Measurements from ENCODE around the gene SGCA. TPM values are rescaled to one million over a fixed set of nuclear protein-coding genes. Genes with fewer than 3 reads are reported as not detected.

Gene SGCA
- total and polyA plus RNA-seq, 9 of the 15 experiments (the other 6 are each of a cell fraction or from before 2014, with no cell fraction given) = not detected

DNA sequence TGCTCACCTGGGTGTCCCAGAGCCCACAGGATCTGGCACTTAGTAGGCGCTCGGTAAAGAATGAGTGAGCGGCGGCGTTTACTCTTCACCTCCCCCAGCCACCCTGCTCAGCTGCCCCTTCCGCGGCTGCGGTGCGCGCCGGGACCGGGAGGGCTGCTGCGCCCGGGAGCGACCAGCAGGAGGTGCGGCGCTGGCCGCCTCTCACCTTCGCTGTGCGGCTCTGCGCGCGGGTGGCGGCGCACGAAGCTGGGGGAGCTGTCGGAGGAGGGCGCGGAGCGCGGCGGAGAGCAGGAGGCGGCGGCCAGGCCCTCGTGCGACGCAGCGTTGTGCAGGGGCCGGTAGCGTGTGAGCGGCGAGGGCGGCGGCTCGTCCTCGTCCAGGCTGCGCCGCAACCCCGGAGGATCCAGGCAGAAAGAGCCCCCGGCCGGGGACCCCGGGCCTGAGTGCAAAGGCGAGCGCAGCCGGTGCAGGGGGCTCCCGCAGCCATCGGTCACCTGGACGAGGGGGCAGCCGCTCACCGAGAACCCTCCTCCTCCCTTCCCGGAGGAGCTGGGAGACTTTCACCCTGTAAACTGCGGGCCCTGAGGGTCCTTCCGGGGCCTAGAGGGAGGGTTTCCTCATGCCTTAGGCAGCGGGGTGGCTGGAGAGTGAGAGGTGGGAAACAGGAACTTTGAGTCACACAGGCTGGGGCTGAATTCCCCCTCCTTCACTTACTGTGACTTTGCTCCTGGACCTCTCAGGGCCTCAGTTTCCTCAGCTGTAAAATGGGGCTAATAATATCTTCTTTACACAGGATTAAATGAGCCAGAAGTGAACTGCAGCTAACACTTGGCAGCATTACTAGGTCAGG lies 48.4 kb upstream of the SGCA start (continued):
- TF ChIP-seq, protein P1, sequence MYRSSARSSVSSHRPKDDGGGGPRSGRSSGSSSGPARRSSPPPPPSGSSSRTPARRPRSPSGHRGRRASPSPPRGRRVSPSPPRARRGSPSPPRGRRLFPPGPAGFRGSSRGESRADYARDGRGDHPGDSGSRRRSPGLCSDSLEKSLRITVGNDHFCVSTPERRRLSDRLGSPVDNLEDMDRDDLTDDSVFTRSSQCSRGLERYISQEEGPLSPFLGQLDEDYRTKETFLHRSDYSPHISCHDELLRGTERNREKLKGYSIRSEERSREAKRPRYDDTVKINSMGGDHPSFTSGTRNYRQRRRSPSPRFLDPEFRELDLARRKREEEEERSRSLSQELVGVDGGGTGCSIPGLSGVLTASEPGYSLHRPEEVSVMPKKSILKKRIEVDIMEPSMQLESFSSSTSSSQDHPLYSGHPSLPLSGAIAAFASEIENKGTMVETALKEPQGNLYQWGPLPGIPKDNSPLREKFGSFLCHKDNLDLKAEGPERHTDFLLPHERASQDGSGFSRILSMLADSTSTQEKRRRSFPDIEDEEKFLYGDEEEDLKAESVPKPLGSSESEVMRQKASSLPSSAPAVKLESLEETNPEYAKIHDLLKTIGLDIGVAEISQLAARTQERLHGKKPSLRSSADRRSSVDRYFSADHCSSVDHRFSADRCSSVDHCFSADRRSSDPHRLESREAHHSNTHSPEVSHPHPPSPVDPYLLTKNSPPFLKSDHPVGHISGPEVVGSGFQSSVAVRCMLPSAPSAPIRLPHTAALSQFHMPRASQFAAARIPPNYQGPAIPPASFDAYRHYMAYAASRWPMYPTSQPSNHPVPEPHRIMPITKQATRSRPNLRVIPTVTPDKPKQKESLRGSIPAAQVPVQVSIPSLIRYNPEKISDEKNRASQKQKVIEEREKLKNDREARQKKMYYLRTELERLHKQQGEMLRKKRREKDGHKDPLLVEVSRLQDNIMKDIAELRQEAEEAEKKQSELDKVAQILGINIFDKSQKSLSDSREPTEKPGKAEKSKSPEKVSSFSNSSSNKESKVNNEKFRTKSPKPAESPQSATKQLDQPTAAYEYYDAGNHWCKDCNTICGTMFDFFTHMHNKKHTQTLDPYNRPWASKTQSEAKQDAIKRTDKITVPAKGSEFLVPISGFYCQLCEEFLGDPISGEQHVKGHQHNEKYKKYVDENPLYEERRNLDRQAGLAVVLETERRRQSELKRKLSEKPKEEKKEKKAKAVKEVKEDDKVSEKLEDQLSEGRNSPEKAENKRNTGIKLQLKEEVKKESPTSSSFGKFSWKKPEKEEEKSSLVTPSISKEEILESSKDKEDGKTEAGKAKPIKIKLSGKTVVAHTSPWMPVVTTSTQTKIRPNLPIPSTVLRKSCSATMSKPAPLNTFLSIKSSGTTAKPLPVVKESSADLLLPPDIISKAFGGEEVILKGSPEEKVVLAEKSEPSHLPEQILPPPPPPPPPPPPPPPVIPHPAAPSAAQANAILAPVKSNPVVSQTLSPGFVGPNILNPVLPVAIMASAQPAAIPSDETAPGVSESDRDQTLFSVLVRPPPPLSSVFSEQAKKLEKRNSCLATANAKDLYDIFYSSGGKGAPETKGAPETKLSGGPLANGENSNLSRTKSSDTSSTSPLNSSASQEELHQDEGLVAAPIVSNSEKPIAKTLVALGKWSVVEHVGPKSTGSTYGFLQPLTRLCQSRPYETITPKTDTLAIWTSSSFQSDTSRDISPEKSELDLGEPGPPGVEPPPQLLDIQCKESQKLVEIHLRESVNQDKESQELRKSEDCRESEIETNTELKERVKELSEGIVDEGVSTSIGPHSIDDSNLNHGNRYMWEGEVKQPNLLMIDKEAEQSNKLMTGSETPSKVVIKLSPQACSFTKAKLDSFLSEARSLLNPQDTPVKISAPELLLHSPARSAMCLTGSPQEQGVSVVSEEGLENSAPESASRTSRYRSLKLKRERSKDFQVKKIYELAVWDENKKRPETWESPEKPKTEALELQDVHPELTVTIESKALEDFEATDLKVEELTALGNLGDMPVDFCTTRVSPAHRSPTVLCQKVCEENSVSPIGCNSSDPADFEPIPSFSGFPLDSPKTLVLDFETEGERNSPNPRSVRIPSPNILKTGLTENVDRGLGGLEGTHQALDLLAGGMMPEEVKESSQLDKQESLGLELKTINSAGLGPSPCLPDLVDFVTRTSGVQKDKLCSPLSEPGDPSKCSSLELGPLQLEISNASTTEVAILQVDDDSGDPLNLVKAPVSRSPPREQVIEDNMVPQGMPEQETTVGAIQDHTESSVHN (IDR thresholded peaks at IDR 0.05; ENCODE audit: borderline replicate concordance in 1 of 2, low read depth in 1 of 2) = no peak
- TF ChIP-seq MYNN (IDR thresholded peaks at IDR 0.05) (no peak), MYNN (CRISPR knock-in tag; IDR thresholded peaks at IDR 0.05) (no peak), RBFOX2 (IDR thresholded peaks at IDR 0.05; ENCODE audit: low read depth, low read length) (0 out of 2 replicates have a peak, but pooled peaks have one; percentile 19), CHD2 (IDR thresholded peaks at IDR 0.05; ENCODE audit: low read depth, low read length) (no peak), FUS (optimal IDR thresholded peaks at IDR 0.05; ENCODE audit: low read depth, low read length) (no peak), CXXC5 (CRISPR knock-in tag; IDR thresholded peaks at IDR 0.05) (peak; percentile 85), KLF13 (tag; IDR thresholded peaks at IDR 0.05; ENCODE audit: borderline replicate concordance, low read depth) (no peak), BHLHE40 (IDR thresholded peaks at IDR 0.05; ENCODE audit: low read length) (peak; percentile 46; the same call in 1 of the 2 replicates), DDX20 (tag; IDR thresholded peaks at IDR 0.05; ENCODE audit: low read depth) (no peak), MEF2D (tag; conservative IDR thresholded peaks at IDR 0.05; ENCODE audit: low read depth) (no peak), HSF4 (CRISPR knock-in tag; IDR thresholded peaks at IDR 0.05; ENCODE audit: borderline replicate concordance) (no peak), KLF1 (tag; IDR thresholded peaks at IDR 0.05) (no peak), CBFA2T2 (conservative IDR thresholded peaks at IDR 0.05) (no peak), SMAD2 (IDR thresholded peaks at IDR 0.05; ENCODE audit: low read depth, low read length) (no peak)
- TF ChIP-seq, protein P2, sequence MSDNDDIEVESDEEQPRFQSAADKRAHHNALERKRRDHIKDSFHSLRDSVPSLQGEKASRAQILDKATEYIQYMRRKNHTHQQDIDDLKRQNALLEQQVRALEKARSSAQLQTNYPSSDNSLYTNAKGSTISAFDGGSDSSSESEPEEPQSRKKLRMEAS (CRISPR knock-in tag; IDR thresholded peaks at IDR 0.05) = peak; percentile 83
- TF ChIP-seq, protein P3, sequence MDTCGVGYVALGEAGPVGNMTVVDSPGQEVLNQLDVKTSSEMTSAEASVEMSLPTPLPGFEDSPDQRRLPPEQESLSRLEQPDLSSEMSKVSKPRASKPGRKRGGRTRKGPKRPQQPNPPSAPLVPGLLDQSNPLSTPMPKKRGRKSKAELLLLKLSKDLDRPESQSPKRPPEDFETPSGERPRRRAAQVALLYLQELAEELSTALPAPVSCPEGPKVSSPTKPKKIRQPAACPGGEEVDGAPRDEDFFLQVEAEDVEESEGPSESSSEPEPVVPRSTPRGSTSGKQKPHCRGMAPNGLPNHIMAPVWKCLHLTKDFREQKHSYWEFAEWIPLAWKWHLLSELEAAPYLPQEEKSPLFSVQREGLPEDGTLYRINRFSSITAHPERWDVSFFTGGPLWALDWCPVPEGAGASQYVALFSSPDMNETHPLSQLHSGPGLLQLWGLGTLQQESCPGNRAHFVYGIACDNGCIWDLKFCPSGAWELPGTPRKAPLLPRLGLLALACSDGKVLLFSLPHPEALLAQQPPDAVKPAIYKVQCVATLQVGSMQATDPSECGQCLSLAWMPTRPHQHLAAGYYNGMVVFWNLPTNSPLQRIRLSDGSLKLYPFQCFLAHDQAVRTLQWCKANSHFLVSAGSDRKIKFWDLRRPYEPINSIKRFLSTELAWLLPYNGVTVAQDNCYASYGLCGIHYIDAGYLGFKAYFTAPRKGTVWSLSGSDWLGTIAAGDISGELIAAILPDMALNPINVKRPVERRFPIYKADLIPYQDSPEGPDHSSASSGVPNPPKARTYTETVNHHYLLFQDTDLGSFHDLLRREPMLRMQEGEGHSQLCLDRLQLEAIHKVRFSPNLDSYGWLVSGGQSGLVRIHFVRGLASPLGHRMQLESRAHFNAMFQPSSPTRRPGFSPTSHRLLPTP (IDR thresholded peaks at IDR 0.05; ENCODE audit: borderline replicate concordance, extremely low read depth, insufficient read length) = peak; percentile 31
